Iris pigment epithelial cell (primary cell): ENCODE data around the gene ZNG1F.
"Not testable (repeated sequence)": the region's sequence is repeated elsewhere in the genome, so short reads cannot be mapped to it uniquely, and the experiment has no call there.

ENCODE experiments used
- DNase-seq: peaks from one replicate; pipeline ENCODE4 v3.0.0-alpha.2; 2011; ENCODE audit warnings: low read depth

The ZNG1F gene

GRCh38 chr9:41189217-41189616 lies at the start of gene ZNG1F:
TSS of gene ZNG1F (minus strand) at chr9:41189317. CDS start at chr9:41189258, 59 bp downstream.
- not testable (repeated sequence) for DNase-seq

GRCh38 chr9:41237110-41237749 lies 48.1 kb upstream of the ZNG1F start:
- DNase-seq, result peak; percentile 7

GRCh38 chr9:41236486-41237109 lies 47.5 kb upstream of the ZNG1F start:
- not testable (repeated sequence) for DNase-seq

- not testable (repeated sequence) for DNase-seq
Measured at GRCh38 chr9:41234811-41235805, 46.0 kb upstream of the ZNG1F start.

GRCh38 chr9:41234221-41234620 lies 45.1 kb upstream of the ZNG1F start:
- DNase-seq, result not testable (repeated sequence)

- not testable (repeated sequence) for DNase-seq
Measured at GRCh38 chr9:41232326-41232725, 43.2 kb upstream of the ZNG1F start.

GRCh38 chr9:41230418-41230817 lies 41.3 kb upstream of the ZNG1F start:
- DNase-seq, result peak; percentile 3

- peak; percentile 22 for DNase-seq
Measured at GRCh38 chr9:41229408-41230401, 40.6 kb upstream of the ZNG1F start.

- not testable (repeated sequence) for DNase-seq
Measured at GRCh38 chr9:41219831-41220230, 30.7 kb upstream of the ZNG1F start.

- not testable (repeated sequence) for DNase-seq
Measured at GRCh38 chr9:41188439-41188838, 678 bp downstream of the ZNG1F start.

GRCh38 chr9:41174994-41175393 lies 14.1 kb downstream of the ZNG1F start:
- DNase-seq, result not testable (repeated sequence)

GRCh38 chr9:41150116-41150515 lies 39.0 kb downstream of the ZNG1F start:
- not testable (repeated sequence) for DNase-seq

- not testable (repeated sequence) for DNase-seq
Measured at GRCh38 chr9:41141878-41142277, 47.2 kb downstream of the ZNG1F start.

- DNase-seq, result not testable (repeated sequence)
Measured at GRCh38 chr9:41128581-41128980, 60.5 kb downstream of the ZNG1F start, which contains the start of gene FOXD4L6. TSS of gene FOXD4L6 (minus strand) at chr9:41128681. CDS start at chr9:41128383, 298 bp downstream.

GRCh38 chr9:41126746-41127446 lies 62.2 kb downstream of the ZNG1F start:
- DNase-seq, result not testable (repeated sequence)

- not testable (repeated sequence) for DNase-seq
Measured at GRCh38 chr9:41125936-41126335, 63.2 kb downstream of the ZNG1F start.

- DNase-seq, result not testable (repeated sequence)
Measured at GRCh38 chr9:41125109-41125658, 63.9 kb downstream of the ZNG1F start.

- DNase-seq, result not testable (repeated sequence)
Measured at GRCh38 chr9:41124250-41125108, 64.6 kb downstream of the ZNG1F start.

GRCh38 chr9:41123812-41124211 lies 65.3 kb downstream of the ZNG1F start:
- not testable (repeated sequence) for DNase-seq
